ENCODE data around the gene ANO7. TPM values are rescaled to one million over a fixed set of nuclear protein-coding genes. Genes with fewer than 3 reads are reported as not detected.

The ANO7 gene
- total and polyA plus RNA-seq, 5 donors from 2014 or later, result 0.17 TPM; not detected in 4

DNA sequence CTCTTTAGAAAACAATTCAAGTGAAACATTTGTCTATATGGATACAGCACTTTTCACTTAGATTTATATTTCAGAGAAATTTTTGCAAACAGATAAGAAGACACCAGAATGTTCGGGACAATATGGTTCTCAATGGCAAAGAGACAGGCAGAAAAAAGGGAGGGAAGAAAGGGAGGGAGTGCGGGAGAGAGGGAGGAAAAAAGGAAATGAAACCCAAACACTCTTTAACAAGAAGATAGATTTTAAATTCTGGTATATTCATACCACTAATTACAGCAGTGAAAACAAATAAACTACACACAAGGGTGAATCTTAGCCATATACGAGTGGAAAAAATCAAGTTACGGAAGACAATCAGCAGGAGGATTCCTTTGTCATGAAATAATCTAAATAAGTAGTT lies 42.2 kb upstream of the ANO7 start:
- Histone ChIP-seq H3K36me3 (ENCODE audit: control insufficient read depth, insufficient read depth, low read length) (peaks cover 5% of the 10 kb centered on the region), H3K9me3 (ENCODE audit: control insufficient read depth in 2 of 2, low read length in 2 of 2) (no peaks in the 10 kb centered on the region), H3K4me3 (ENCODE audit: low read depth, low read length) (no peak overlapping the region), H3K27ac (ENCODE audit: insufficient read depth, low read length, poor library complexity, severe bottlenecking) (no peak overlapping the region), H3K4me1 (ENCODE audit: control insufficient read depth, insufficient read depth, low read length, poor library complexity, severe bottlenecking) (peaks cover 21% of the 10 kb centered on the region), H3K27me3 (ENCODE audit: control insufficient read depth, insufficient read depth, low read length) (no peaks in the 10 kb centered on the region)
- Mint-ChIP-seq H3K4me1 (peaks cover 9 to 42% (median 29%) of the 10 kb centered on the region in 4 donors), H3K4me3 (peak overlapping the region in 3 of 4 donors; percentile 28 to 91 (median 90)), H3K27ac (no peak overlapping the region), H3K27me3 (peaks cover 6% of the 10 kb centered on the region), H3K9me3 (no peaks in the 10 kb centered on the region), H3K36me3 (peaks cover 13% of the 10 kb centered on the region)
- DNase-seq, result no peak
- no peak for ATAC-seq (ENCODE audit: low read depth in 2 of 2)

- Mint-ChIP-seq H3K27ac (no peak overlapping the region), H3K4me1 (peaks cover 13 to 45% (median 38%) of the 10 kb centered on the region in 4 donors), H3K36me3 (peaks cover 4% of the 10 kb centered on the region), H3K9me3 (no peaks in the 10 kb centered on the region), H3K27me3 (peaks cover 6% of the 10 kb centered on the region), H3K4me3 (peak overlapping the region; percentile 15 to 93 (median 88))
- no peaks in the 10 kb centered on the region for H3K9me3 ChIP-seq (ENCODE audit: control insufficient read depth in 2 of 2, low read length in 2 of 2)
- DNase-seq, result no peak
- H3K27me3 ChIP-seq (ENCODE audit: control insufficient read depth, insufficient read depth, low read length), result no peaks in the 10 kb centered on the region
- no peak overlapping the region for H3K4me3 ChIP-seq (ENCODE audit: low read depth, low read length)
- H3K4me1 ChIP-seq (ENCODE audit: control insufficient read depth, insufficient read depth, low read length, poor library complexity, severe bottlenecking), result peaks cover 24% of the 10 kb centered on the region
- no peak overlapping the region for H3K27ac ChIP-seq (ENCODE audit: insufficient read depth, low read length, poor library complexity, severe bottlenecking)
- no peak for ATAC-seq (ENCODE audit: low read depth in 2 of 2)
- peaks cover 4% of the 10 kb centered on the region for H3K36me3 ChIP-seq (ENCODE audit: control insufficient read depth, insufficient read depth, low read length)
Observed at GRCh38 chr2:241147336-241147735, 41.1 kb upstream of the ANO7 start.

- no peaks in the 10 kb centered on the region for H3K27me3 ChIP-seq (ENCODE audit: control insufficient read depth, insufficient read depth, low read length)
- H3K27ac ChIP-seq (ENCODE audit: insufficient read depth, low read length, poor library complexity, severe bottlenecking), result no peak overlapping the region
- ATAC-seq (ENCODE audit: low read depth in 2 of 2), result no peak
- no peaks in the 10 kb centered on the region for H3K36me3 ChIP-seq (ENCODE audit: control insufficient read depth, insufficient read depth, low read length)
- H3K4me1 ChIP-seq (ENCODE audit: control insufficient read depth, insufficient read depth, low read length, poor library complexity, severe bottlenecking), result peaks cover 24% of the 10 kb centered on the region
- H3K27ac Mint-ChIP-seq, result peak overlapping the region in 1 of 3 donors; percentile 89
- peaks cover 14 to 49% (median 41%) of the 10 kb centered on the region in 4 donors for H3K4me1 Mint-ChIP-seq
- DNase-seq, result no peak
- H3K4me3 Mint-ChIP-seq, result peak overlapping the region; percentile 86 to 99 (median 92)
- no peaks in the 10 kb centered on the region for H3K9me3 Mint-ChIP-seq
- peaks cover 6% of the 10 kb centered on the region for H3K27me3 Mint-ChIP-seq
- H3K4me3 ChIP-seq (ENCODE audit: low read depth, low read length), result peak overlapping the region; percentile 55
- H3K36me3 Mint-ChIP-seq, result peaks cover 5% of the 10 kb centered on the region
- no peaks in the 10 kb centered on the region for H3K9me3 ChIP-seq (ENCODE audit: control insufficient read depth in 2 of 2, low read length in 2 of 2)
Observed at GRCh38 chr2:241148239-241148638, 40.2 kb upstream of the ANO7 start.

- Mint-ChIP-seq H3K4me1 (peaks cover 14 to 53% (median 44%) of the 10 kb centered on the region in 4 donors), H3K36me3 (peaks cover 7% of the 10 kb centered on the region), H3K27me3 (peaks cover 6% of the 10 kb centered on the region), H3K4me3 (peak within 1 kb of the TSS; percentile 95 to 100 (median 98)), H3K9me3 (no peaks in the 10 kb centered on the region), H3K27ac (peak within 1 kb of the TSS; percentile 93 to 98 (median 95))
- Histone ChIP-seq H3K27me3 (ENCODE audit: control insufficient read depth, insufficient read depth, low read length) (no peaks in the 10 kb centered on the region), H3K4me1 (ENCODE audit: control insufficient read depth, insufficient read depth, low read length, poor library complexity, severe bottlenecking) (peaks cover 24% of the 10 kb centered on the region), H3K4me3 (ENCODE audit: low read depth, low read length) (peak within 1 kb of the TSS; percentile 87), H3K27ac (ENCODE audit: insufficient read depth, low read length, poor library complexity, severe bottlenecking) (peak within 1 kb of the TSS; percentile 75), H3K36me3 (ENCODE audit: control insufficient read depth, insufficient read depth, low read length) (peaks cover 4% of the 10 kb centered on the region), H3K9me3 (ENCODE audit: control insufficient read depth in 2 of 2, low read length in 2 of 2) (no peaks in the 10 kb centered on the region)
- DNase-seq (peak; percentile 92 to 97 (median 93)), ATAC-seq (ENCODE audit: low read depth in 2 of 2) (peak; percentile 78 to 82)
Observed at GRCh38 chr2:241148891-241149674, 39.4 kb upstream of the ANO7 start, which contains the start of gene PASK. Gene PASK (minus strand): TSS chr2:241149472. CDS start chr2:241143032, 6,440 bp downstream.

GRCh38 chr2:241149675-241149924 lies 38.9 kb upstream of the ANO7 start:
- H3K27ac ChIP-seq (ENCODE audit: insufficient read depth, low read length, poor library complexity, severe bottlenecking), result peak overlapping the region; percentile 75
- Mint-ChIP-seq H3K4me3 (peak overlapping the region; percentile 95 to 100 (median 98)), H3K36me3 (peaks cover 6% of the 10 kb centered on the region), H3K27me3 (peaks cover 6% of the 10 kb centered on the region), H3K27ac (peak overlapping the region; percentile 90 to 93 (median 91)), H3K9me3 (no peaks in the 10 kb centered on the region), H3K4me1 (peaks cover 14 to 53% (median 43%) of the 10 kb centered on the region in 4 donors)
- ATAC-seq (ENCODE audit: low read depth in 2 of 2) (no peak), DNase-seq (no peak)
- peaks cover 6% of the 10 kb centered on the region for H3K36me3 ChIP-seq (ENCODE audit: control insufficient read depth, insufficient read depth, low read length)
- peaks cover 24% of the 10 kb centered on the region for H3K4me1 ChIP-seq (ENCODE audit: control insufficient read depth, insufficient read depth, low read length, poor library complexity, severe bottlenecking)
- H3K27me3 ChIP-seq (ENCODE audit: control insufficient read depth, insufficient read depth, low read length), result no peaks in the 10 kb centered on the region
- H3K9me3 ChIP-seq (ENCODE audit: control insufficient read depth in 2 of 2, low read length in 2 of 2), result no peaks in the 10 kb centered on the region
- peak overlapping the region; percentile 87 for H3K4me3 ChIP-seq (ENCODE audit: low read depth, low read length)

- peak; percentile 82 to 84 for ATAC-seq (ENCODE audit: low read depth in 2 of 2)
Observed at GRCh38 chr2:241149925-241150659, 38.4 kb upstream of the ANO7 start, which contains the start of gene PPP1R7. Gene PPP1R7 (plus strand): TSS chr2:241150467. CDS start chr2:241150496, 29 bp downstream.

DNA sequence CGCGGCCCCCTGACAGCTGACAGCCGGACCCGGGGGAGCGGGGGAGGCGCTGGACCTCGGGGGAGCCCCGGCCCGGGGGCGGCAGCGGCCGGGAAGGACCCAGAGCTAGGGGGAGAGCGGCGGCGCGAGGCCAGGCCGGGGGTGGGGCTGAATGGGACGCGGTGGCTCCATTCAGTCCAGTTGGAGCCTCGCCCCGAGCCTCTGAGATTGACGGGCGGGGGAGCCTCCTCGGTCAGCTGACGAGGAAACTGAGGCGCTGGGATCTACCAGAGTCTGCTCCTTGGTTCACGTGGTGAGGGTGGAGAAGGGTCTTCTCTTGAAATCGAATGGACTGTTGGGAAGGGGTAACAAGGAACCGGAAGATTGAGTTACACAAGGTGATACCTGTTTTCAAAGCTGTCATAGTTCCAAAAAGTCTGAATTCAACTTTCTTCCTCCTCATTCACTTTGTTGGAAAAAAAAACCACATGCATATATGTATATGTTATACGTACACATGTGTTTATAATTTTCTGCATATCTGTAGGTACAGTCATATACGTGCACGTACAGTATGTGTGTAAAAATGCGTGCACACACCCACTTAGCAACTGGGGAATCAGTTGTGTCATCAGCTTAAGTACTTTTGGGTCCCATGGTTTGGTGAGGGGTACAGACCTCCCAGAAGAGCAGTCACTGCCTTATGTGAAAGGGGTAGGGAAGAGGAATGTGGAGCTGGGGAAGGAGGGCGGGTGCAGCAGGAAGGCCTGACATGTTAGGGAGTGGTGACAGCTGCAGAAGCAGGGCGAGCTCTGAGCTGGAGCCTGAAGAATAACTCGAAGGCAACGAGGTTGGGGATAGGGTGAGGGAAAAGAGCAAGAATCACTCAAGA lies 37.6 kb upstream of the ANO7 start:
- peaks cover 6% of the 10 kb centered on the region for H3K27me3 Mint-ChIP-seq
- peaks cover 12% of the 10 kb centered on the region for H3K36me3 ChIP-seq (ENCODE audit: control insufficient read depth, insufficient read depth, low read length)
- no peak for ATAC-seq (ENCODE audit: low read depth in 2 of 2)
- no peaks in the 10 kb centered on the region for H3K9me3 Mint-ChIP-seq
- H3K27me3 ChIP-seq (ENCODE audit: control insufficient read depth, insufficient read depth, low read length), result no peaks in the 10 kb centered on the region
- peaks cover 6% of the 10 kb centered on the region for H3K36me3 Mint-ChIP-seq
- H3K27ac ChIP-seq (ENCODE audit: insufficient read depth, low read length, poor library complexity, severe bottlenecking), result peak overlapping the region; percentile 72
- peak overlapping the region; percentile 93 to 98 (median 95) for H3K27ac Mint-ChIP-seq
- H3K4me1 Mint-ChIP-seq, result peaks cover 14 to 56% (median 44%) of the 10 kb centered on the region in 4 donors
- peak overlapping the region; percentile 88 for H3K4me3 ChIP-seq (ENCODE audit: low read depth, low read length)
- H3K4me3 Mint-ChIP-seq, result peak overlapping the region; percentile 95 to 100 (median 98)
- H3K4me1 ChIP-seq (ENCODE audit: control insufficient read depth, insufficient read depth, low read length, poor library complexity, severe bottlenecking), result peaks cover 24% of the 10 kb centered on the region
- DNase-seq, result no peak
- no peaks in the 10 kb centered on the region for H3K9me3 ChIP-seq (ENCODE audit: control insufficient read depth in 2 of 2, low read length in 2 of 2)

More at GRCh38 chr2:241149925-241150659, 38.4 kb upstream of the ANO7 start, which contains the start of gene PPP1R7:
- Histone ChIP-seq H3K36me3 (ENCODE audit: control insufficient read depth, insufficient read depth, low read length) (peaks cover 8% of the 10 kb centered on the region), H3K27ac (ENCODE audit: insufficient read depth, low read length, poor library complexity, severe bottlenecking) (peak within 1 kb of the TSS; percentile 75), H3K4me3 (ENCODE audit: low read depth, low read length) (peak within 1 kb of the TSS; percentile 88), H3K4me1 (ENCODE audit: control insufficient read depth, insufficient read depth, low read length, poor library complexity, severe bottlenecking) (peaks cover 24% of the 10 kb centered on the region), H3K9me3 (ENCODE audit: control insufficient read depth in 2 of 2, low read length in 2 of 2) (no peaks in the 10 kb centered on the region), H3K27me3 (ENCODE audit: control insufficient read depth, insufficient read depth, low read length) (no peaks in the 10 kb centered on the region)
- Mint-ChIP-seq H3K4me1 (peaks cover 14 to 56% (median 44%) of the 10 kb centered on the region in 4 donors), H3K36me3 (peaks cover 6% of the 10 kb centered on the region), H3K9me3 (no peaks in the 10 kb centered on the region), H3K27me3 (peaks cover 6% of the 10 kb centered on the region), H3K4me3 (peak within 1 kb of the TSS; percentile 95 to 100 (median 98)), H3K27ac (peak within 1 kb of the TSS; percentile 93 to 98 (median 95))
- peak; percentile 95 to 97 (median 96) for DNase-seq

Data from CD4-positive, CD25-positive, alpha-beta regulatory T cell (primary cell).